PFSK-1 (cell line): ENCODE data around the gene PLS3.

Source experiments
- FOXP2 ChIP-seq: optimal IDR thresholded peaks from 2 replicates; pipeline ENCODE3; 2011; ENCODE audit warnings: borderline replicate concordance, control low read depth, inconsistent platforms; ENCODE audit not compliant: insufficient read depth; ENCODE audit errors: extremely low read length, extremely low read depth
- POLR2AphosphoS5 ChIP-seq: IDR thresholded peaks from 2 replicates; pipeline ENCODE4 v1.6.1; 2012; ENCODE audit warnings: low read depth, mild to moderate bottlenecking, control low read depth, low read length, moderate library complexity
- SIN3A ChIP-seq: IDR thresholded peaks from 2 replicates; pipeline ENCODE4 v1.6.1; 2012; ENCODE audit warnings: mild to moderate bottlenecking, low read length, moderate library complexity, borderline replicate concordance; ENCODE audit not compliant: insufficient read depth
- TAF1 ChIP-seq: IDR thresholded peaks from 2 replicates; pipeline ENCODE4 v1.6.1; 2012; ENCODE audit warnings: low read length, control low read depth, borderline replicate concordance; ENCODE audit not compliant: insufficient read depth
- TF ChIP-seq, protein P1 (sequence below), 2 experiments: IDR thresholded peaks; 2 replicates each; pipeline versions ENCODE4 v1.6.1 to v1.8.0; 2011 to 2012; ENCODE audit warnings: low read depth in 2 of 2, low read length in 2 of 2, control low read depth in 1 of 2, inconsistent platforms in 1 of 2, mild to moderate bottlenecking in 1 of 2, moderate library complexity in 1 of 2; ENCODE audit not compliant: insufficient read depth in 1 of 2

The PLS3 gene

DNA sequence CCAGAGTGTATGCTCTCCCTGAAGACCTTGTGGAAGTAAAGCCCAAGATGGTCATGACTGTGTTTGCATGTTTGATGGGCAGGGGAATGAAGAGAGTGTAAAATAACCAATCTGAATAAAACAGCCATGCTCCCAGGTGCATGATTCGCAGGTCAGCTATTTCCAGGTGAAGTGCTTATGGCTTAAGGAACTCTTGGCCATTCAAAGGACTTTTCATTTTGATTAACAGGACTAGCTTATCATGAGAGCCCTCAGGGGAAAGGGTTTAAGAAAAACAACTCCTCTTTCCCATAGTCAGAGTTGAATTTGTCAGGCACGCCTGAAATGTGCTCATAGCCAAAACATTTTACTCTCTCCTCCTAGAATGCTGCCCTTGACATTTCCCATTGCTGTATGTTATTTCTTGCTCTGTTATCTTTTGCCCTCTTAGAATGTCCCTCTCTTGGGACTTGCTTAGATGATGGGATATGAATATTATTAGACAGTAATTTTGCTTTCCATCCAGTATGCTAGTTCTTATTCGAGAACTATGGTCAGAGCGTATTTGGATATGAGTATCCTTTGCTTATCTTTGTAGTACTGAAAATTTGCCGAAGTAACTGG, 88.6 kb downstream of the PLS3 start:
- TF ChIP-seq FOXP2 (no peak), TAF1 (no peak), SIN3A (no peak), POLR2AphosphoS5 (no peak)
- TF ChIP-seq, protein P1, sequence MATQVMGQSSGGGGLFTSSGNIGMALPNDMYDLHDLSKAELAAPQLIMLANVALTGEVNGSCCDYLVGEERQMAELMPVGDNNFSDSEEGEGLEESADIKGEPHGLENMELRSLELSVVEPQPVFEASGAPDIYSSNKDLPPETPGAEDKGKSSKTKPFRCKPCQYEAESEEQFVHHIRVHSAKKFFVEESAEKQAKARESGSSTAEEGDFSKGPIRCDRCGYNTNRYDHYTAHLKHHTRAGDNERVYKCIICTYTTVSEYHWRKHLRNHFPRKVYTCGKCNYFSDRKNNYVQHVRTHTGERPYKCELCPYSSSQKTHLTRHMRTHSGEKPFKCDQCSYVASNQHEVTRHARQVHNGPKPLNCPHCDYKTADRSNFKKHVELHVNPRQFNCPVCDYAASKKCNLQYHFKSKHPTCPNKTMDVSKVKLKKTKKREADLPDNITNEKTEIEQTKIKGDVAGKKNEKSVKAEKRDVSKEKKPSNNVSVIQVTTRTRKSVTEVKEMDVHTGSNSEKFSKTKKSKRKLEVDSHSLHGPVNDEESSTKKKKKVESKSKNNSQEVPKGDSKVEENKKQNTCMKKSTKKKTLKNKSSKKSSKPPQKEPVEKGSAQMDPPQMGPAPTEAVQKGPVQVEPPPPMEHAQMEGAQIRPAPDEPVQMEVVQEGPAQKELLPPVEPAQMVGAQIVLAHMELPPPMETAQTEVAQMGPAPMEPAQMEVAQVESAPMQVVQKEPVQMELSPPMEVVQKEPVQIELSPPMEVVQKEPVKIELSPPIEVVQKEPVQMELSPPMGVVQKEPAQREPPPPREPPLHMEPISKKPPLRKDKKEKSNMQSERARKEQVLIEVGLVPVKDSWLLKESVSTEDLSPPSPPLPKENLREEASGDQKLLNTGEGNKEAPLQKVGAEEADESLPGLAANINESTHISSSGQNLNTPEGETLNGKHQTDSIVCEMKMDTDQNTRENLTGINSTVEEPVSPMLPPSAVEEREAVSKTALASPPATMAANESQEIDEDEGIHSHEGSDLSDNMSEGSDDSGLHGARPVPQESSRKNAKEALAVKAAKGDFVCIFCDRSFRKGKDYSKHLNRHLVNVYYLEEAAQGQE (IDR thresholded peaks at IDR 0.05; ENCODE audit: insufficient read depth in 1 of 2, low read depth in 2 of 2, low read length in 2 of 2) = no peak

DNA sequence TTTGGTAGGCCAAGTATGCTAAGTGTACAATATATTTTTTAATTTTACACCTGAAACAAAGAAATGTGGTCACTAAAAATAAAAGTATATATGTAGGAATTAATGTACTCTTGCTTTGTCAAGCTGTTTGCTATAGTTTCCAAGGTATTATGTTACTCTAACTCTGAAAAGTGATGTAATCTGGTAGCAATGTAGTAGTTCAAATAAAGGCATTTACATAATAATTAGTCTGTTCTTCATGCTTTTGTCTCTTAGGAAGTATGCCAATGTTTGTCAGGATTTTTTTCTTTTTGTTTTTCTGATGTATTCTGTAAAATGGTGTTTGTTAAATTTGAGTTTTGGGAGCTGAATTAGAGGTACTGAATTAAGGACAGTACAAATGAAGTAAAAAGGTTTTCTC, 89.5 kb downstream of the PLS3 start:
- TF ChIP-seq FOXP2 (no peak), SIN3A (no peak), POLR2AphosphoS5 (no peak), TAF1 (no peak)
- TF ChIP-seq, protein P1 (IDR thresholded peaks at IDR 0.05; ENCODE audit: insufficient read depth in 1 of 2, low read depth in 2 of 2, low read length in 2 of 2) = no peak

DNA sequence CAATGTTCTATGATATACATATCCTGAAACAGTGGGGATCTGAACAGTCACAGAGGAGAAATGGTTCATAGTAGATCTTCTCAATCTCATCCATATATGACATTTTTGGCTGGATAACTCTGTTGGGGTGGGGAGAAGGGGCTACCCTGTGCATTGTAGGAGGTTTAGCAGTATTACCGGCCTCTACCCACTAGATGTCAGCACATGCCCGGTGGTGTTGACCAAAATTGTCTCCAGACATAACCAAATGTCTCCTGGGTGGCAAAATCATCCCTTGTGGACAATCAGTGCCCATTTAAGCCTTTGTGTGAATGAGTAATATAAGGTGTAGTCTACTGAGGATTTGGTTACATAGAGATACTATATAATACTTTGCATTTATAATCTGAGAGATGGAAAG, 89.9 kb downstream of the PLS3 start:
- TF ChIP-seq SIN3A (no peak), POLR2AphosphoS5 (no peak), TAF1 (no peak), FOXP2 (no peak)
- TF ChIP-seq, protein P1 (IDR thresholded peaks at IDR 0.05; ENCODE audit: insufficient read depth in 1 of 2, low read depth in 2 of 2, low read length in 2 of 2) = no peak

DNA sequence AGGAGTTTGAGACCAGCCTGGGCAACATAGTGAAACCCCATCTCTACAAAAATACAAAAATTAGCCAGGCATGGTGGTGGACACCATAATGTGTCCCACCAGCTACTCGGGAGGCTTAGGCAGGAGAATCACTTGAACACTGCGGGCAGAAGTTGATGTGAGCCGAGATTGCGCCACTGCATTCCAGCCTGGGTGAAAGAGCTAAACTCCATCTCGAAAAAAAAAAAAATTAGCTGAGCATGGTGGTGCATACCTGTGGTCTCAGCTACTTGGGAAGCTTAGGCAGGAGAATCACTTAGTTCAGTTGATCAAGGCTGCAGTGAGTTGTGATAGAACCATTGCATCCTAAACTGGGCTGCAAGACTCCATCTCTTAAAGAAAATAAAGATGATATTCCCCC, 91.2 kb downstream of the PLS3 start:
- TF ChIP-seq, protein P1 (IDR thresholded peaks at IDR 0.05; ENCODE audit: insufficient read depth in 1 of 2, low read depth in 2 of 2, low read length in 2 of 2) = no peak
- no peak for TF ChIP-seq FOXP2
- no peak for TF ChIP-seq TAF1
- TF ChIP-seq POLR2AphosphoS5 = no peak
- TF ChIP-seq SIN3A = no peak

DNA sequence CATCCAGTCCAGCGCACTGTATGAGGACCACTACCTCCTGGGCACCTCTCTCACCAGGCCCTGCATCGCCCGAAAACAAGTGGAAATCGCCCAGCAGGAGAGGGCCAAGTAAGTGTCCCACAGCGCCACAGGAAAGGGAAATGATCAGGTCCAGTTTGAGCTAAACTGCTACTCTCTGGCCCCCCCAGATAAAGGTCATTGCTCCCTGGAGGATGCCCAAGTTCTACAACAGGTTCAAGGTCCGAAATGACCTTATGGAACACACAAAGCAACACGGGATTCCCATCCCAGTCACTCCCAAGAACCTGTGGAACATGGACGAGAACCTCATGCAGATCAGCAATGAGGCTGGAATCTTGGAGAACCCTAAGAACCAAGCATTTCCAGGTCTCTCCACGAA, 104.1 kb downstream of the PLS3 start:
- TF ChIP-seq POLR2AphosphoS5 = no peak
- TF ChIP-seq, protein P1 (IDR thresholded peaks at IDR 0.05; ENCODE audit: insufficient read depth in 1 of 2, low read depth in 2 of 2, low read length in 2 of 2) = no peak
- TF ChIP-seq FOXP2 = no peak
- TF ChIP-seq TAF1 = no peak
- TF ChIP-seq SIN3A = no peak
